Jurkat, Clone E6-1 (cell line): Measurements from ENCODE around the gene YARS1.
A peak's percentile ranks its signal among the peaks of the same experiment; 100 is the strongest.

ENCODE experiments used
- DNase-seq: peaks from one replicate; pipeline ENCODE4 v3.0.0-alpha.2; 2011; ENCODE audit warnings: low read depth, low spot score
- H3K4me3 ChIP-seq: 2 replicates; pipeline ENCODE4 v1.5.1; 2011; ENCODE audit warnings: mild to moderate bottlenecking, low read length, control low read depth, moderate library complexity

Gene YARS1

DNA sequence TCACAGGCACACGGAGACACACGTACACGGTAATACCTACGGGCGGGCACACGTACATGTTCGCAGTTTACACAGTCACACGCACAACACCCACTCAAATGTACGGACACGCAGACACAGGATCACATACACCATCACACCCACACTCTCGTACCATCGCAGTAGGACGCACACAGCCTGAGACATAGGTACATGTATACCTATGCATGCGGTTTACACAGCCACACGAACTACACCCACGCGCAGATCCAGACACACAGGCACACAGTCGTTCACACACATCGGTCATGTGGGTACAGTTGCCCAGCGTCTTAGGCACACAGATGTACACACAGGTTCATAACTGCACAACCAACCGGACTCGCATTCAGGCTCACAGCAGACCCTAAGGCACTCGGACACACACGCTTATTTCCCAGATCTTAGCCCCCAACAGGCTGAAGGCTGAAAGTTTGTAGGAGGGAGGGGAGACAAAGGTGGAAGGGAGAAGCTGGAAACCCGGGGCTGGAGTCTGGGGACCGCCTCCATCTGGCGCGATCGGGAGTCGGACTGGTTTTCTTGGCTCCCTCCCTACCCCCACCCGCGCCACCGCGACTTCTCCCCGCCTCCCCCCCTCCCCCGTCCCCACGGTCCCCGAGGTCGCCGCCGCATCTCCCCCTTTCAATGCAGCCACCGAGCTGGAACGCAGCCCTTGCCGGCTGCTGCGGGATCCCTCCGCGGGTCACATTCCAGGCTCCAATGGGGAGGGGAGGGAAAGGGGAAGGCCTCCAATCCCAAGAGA is 62.7 kb downstream of the YARS1 start:
- H3K4me3 ChIP-seq, result peak overlapping the region; percentile 47
- no peak for DNase-seq

DNA sequence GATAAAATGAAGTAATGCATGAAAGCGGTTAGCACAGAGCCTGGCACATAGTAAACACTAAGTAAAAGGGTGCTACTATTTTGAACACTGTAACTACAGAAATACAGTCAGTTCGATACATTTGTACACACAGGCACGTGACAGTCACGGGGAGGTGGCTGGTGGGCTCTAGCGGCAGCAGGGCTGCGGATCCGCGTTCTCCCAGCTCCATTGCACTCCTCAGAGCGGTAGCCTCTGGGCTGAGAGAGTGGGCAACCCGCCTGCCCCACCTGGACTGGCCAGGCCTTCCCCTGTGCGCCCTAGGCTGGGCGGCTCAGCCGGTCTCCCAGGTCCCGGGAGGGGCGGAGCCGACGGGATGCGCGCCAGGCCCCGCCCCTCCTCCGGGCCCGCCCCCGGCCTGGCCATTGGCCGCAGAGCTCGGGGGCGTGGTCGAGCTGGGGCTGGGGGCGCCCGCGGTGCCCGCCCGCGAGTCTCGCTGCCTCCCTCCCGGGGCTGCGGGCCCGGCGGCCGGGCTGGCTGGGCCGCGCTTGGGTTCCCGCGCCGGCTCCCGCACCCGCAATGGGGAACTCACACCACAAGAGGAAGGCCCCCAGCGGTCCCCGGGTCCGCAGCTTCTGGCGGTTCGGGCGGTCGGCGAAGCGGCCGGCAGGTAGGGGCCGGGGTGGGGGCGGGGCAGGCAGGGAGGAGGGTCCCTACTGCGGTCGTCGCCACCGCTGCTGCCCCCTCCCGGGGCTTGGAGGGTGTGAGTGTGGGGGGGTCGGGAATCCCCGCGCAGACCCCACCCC is 63.4 kb downstream of the YARS1 start:
- no peak for DNase-seq
- peak overlapping the region; percentile 61 for H3K4me3 ChIP-seq

DNA sequence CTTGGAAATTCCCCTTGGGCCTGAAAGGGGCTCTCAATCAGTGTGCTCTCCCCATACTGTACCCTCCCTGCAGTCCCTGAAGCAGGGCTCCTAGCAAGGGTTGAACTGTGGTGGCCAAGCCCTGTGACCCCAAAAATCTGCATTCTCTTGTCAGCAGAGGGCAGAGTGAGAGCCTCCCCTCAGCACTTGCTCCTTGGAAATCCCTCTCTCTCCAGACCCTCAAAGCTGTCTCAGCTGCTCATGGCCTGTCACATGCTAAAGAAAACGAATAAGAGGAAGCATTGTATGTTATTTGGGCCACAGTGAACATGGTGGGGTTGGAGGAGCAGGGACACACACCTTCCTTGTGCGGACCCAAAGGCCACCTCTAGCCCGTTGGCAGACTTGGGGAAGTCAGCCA is 67.4 kb downstream of the YARS1 start:
- no peak for DNase-seq

DNA sequence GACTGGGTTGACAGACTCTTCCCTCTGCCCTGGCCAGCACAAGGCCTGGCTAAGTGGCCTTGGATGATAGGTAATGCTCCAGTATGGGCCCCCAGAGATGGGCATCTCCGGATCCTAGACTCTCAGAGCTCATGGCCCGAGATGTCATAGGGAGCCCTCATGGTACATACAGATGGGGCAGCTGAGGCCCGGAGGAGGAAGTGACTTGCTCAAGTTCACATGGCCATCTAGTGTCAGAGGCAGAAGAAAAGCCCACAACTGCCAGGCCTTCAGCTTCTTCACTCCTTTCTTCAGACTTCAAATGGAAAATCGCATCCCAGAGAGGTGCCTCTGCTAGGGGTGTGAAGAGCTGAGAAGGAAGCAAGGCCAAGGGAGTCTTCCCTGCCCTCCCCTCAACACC is 67.8 kb downstream of the YARS1 start:
- H3K4me3 ChIP-seq, result no peak overlapping the region
- DNase-seq, result no peak

More for the DNA sequence above, 67.4 kb downstream of the YARS1 start:
- no peak overlapping the region for H3K4me3 ChIP-seq

DNA sequence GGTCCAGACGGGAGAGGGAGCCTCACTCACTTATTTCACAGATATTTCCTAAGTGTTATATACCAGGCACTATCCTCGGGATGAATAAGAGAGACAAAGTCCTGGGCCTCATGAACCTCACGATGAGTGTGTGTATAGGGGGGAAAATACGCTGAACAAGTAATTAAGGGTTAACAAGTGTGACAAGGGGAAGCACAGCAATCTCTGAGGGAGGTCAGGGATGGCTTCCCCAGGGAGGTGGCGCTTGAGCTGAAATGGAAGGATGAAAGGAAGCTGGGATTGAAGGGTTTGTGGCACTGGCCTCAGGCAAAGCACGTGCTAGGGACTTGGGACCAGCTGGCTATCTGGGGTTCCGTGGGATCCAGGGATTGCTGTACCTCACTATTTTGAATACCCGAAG is 68.2 kb downstream of the YARS1 start:
- no peak for DNase-seq
- H3K4me3 ChIP-seq, result no peak overlapping the region

DNA sequence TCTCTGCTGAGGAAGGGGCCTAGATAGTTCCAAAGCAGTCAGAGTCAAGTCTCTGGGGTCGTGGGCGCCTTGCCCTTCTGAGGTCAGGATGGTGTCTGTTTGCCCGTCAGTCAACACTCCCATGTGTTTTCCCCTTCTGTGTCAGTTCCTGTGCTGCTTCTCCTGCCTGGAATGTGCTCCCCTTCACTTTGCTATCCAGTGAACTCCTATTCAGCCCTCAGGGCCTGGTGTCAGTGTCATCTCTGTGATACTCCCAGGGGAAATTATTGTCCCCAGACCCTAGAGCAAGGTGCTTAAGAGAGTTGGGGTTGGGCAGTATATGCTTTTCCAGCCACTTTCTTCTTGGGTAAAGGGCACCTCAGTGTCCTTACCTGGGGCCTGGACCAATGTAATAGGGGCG is 68.8 kb downstream of the YARS1 start:
- no peak overlapping the region for H3K4me3 ChIP-seq
- no peak for DNase-seq

DNA sequence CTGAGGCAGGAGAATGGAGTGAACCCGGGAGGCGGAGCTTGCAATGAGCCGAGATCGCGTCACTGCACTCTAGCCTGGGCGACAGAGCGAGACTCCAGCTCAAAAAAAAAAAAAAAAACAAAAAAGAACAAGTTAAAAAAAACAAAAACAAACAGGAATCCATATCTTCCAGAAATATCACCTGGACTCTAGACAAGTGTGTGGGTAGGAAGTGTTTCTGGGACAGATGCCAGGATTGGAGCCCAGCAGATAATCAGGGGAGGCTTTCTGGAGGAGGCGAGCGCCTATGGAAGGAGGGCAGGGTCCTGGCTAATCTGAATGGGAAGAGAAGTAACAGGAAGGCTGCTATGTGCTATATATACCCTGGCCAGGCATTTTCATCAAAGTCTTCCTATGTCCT is 71.0 kb downstream of the YARS1 start:
- DNase-seq, result no peak

DNA sequence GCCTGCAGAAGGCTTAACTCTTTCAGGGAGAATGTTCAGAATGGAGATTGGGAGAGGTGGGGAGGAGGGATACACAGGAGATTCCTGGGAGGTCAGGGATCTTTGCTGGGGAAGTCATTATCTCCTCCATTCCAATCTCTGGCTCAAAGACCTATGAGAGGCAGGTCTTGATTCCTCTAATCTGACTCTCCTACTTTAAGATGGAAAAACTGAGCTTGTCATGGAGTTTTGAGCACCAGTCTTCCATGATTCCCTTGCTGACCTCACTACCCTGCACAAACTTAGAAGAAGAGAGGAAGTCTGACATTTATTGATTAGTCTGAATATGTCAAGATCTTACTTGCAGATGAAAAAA is 73.1 kb downstream of the YARS1 start:
- no peak for DNase-seq
- H3K4me3 ChIP-seq, result no peak overlapping the region

More for the DNA sequence above, 71.0 kb downstream of the YARS1 start:
- H3K4me3 ChIP-seq, result no peak overlapping the region

DNA sequence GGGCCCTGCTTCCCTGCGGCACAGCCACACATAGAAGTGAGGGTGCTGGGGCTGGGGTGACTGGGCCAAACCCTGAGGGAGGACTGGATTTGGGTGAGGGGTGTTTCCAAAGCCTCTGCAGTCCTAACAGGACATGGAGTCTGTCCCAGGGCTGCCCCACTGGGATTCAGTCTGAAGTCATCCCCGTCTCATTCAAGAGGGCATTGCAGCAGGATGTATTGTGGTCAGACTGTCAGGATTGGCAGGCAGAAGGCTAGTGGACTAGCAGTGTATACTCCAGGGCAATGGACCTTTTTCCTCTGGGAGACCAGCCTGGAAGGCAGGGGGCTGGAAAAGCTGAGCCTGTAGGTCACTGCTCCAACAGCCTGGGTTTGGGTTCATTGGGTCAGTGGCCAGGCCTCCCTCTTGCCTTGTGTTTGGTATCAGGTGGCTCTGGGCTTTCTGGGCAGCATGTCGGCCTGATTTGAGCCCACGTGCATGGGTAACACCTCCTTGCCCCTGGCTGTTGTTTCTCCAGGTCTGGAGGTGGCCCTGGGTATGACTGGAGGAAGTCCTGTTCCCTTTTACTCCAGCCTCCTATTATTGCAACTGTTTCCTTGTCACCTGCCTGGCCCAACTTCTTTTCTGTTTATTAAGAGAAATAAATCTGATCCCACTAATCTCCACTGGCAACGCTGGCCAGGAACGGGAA is 73.6 kb downstream of the YARS1 start:
- no peak for DNase-seq
- H3K4me3 ChIP-seq, result no peak overlapping the region

DNA sequence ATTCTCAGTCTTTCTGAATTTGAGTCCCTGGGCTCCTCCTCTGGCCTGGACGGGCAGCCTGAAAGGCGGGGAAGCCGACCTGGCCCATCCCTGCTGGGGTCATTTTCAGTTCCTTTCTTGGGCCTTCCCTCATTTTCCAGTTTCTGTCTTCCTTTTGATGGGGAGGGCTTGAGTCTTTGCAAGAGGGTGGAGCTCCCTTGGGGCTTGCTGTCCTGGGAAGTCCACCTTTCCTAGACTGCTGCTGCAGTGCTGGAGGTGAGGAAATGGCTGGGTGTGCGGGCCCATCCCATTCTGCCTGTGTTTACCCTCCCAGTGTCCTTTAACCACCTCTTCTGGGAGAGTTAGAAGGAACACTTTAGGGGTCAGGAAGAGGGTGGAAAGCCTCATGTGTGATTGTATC is 74.2 kb downstream of the YARS1 start:
- DNase-seq, result no peak
- no peak overlapping the region for H3K4me3 ChIP-seq

DNA sequence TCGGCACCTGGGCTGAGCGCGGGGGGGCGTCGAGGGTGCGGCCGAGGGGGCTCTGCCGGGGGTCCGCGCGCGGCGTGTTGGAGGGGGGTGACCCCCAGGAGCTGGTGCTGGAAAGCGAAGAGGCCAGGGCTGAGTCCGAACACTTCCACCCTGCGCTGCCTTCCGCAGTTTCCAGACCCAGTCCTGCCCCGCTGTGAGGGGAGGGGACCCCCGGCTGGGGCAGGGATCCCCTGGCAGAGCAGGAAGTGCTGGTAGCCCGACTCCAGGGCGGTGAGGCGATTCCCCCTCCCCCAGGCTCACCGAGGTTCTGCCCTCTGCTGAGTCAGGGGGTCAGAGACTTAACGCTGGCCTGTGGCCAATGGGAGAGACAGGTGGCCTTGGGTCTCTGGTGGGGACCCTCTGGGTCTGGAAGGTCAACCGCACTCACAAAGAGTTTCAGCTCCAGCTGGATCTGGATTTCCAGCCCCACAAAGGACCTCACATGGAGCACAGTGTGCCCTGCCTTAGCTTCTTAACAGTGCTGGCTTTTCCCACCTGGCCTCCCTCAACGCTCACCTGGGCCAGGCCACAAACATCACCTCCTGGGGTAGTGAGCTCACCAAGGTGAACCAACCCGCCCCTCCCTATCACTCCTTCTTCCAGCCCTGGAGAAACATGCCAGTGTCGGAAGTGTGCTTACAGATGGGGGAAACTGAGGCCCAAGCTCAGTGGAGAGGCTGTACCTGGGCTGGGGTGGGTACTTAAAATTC is 74.8 kb downstream of the YARS1 start:
- no peak for DNase-seq
- H3K4me3 ChIP-seq, result peak overlapping the region; percentile 11; the same call in 1 of the 2 replicates

DNA sequence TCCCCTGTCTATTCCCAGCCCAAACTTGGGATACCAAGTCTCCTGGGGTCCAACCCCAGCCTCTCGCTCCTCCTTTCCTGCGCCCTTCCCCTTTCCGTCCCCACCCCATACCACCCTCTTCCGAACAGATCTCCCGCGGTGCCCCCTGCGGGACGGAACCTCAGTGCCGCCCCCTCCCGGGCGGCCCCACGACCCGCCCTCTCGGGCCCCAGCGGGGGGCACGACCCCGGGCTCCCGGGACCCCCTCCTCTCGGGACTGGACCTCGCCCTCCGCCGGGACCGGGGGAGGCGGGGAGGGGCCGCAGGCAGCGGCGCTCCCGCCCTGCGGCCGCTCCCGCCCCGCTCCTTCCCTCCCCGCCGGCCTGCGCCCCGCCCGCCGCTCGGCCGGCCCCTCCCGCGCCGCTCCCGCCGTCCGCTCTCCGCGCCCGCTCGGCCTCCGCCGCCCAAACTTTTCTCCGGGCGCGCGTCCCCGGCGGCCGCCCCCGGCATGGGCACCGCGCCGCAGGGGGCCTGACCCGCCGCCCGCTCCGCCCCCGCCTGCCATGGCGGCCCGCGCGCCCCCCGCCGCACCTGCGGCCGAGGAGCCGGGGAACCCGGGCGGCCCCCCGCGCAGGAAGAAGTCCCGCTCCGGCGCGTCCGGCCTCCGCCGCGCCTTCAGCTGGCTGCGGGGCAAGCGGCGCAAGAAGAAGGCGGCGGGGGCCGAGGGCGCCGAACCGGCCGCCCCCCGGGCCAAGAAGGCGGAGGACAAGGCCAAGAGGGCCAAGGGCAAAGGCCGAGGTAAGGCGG is 75.6 kb downstream of the YARS1 start:
- no peak for DNase-seq

DNA sequence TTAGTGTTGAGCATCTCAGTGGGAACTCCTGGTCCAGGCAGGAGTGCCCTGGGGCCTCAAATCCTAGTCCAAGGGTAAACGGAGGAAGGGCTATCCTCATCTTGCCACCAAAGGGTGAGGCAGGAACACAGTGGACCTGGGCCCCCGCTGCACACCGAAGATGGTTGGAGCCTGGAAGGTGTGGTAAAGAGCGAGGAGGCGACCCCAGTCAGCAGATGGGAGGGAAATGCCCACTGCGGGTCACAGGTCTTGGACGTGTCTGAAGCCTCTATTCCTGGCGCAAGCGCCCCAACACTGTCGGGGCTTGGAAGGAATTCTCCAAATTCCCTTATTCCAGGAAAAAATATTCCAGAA is 76.1 kb downstream of the YARS1 start:
- no peak for DNase-seq
- H3K4me3 ChIP-seq, result peak overlapping the region; percentile 41

More for the DNA sequence above, 75.6 kb downstream of the YARS1 start:
- H3K4me3 ChIP-seq, result peak overlapping the region; percentile 41

DNA sequence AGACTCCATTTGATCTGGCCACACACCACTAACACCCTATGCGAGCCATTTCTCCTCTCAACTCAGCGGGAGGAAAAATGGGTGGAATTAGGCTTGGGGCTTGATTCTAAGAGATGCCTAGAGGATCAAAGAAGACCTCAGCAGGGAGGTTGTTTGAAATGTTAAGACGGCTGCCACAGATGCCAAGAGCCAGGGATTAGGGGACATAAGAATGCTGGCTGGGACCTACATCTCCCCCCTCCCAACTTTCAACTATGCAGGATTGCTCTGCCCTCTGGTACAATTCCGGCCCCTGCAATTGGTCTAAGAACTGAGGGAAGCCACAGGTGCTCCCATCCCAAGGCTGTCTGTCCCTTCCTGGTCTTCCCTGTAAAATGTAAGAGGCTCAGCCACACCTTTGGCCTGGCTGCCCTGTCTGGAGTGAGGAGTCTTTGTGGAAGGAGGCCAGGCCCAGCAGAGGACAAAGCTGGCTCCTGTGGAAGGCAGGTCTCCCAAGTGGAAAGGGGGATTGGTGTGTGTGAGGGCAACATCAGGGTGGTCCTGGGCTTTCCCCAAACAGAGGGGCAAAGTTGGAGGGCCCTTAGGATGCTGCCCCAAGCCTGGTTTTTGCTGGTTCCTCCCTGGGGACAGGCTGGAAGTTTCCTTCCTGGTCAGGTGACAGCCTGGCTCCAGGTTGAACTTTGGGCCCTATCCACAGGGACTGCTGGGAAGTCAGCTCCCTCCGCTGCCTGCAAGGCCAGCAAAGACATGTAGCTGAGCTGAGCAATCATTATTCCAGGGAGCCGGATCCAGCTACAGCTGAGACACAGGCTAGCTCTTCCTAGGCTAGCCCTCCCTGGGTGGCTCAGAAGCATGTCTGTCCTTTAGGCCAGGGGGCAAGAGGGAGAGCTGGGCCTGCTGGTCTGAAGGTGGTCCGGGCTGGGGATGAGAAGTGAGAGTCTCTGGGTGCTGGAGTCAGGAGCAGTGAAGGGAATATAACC is 80.1 kb downstream of the YARS1 start:
- DNase-seq, result no peak
- no peak overlapping the region for H3K4me3 ChIP-seq

DNA sequence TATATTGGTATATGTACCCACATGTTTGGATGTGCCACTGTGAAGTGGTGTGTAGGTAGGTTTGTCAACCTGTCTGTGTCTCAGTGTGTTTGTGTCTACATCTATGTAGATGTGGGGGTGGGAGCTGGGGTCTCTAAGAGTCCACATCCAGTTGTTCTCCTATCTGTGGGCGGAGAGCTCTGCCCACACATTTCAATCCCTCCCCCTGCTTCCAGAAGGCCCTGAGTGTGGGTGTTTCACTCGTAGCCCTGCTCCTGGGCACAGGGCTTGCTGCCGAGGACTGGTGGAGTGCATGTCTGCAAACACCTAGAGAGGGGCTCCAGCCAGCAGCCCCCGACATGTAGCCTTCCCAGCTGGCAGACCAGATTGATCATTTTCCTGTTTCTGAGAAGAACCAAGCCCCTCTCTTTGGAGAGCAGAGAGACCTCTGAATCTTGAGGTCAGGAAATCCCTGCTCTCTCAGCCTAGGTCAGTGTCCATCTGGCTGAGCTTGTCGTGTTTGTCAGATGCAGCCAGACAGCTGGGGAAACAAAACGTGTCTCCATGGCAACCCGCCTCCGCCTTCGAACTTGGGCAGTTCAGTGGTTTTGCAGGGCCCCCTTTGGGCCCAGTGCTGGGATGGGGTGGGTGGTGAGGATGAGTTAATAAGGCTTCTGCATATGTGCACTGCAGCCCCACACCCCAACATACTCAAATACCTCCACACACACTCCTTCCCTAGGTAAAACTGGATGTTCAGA is 83.4 kb downstream of the YARS1 start:
- DNase-seq, result no peak
- no peak overlapping the region for H3K4me3 ChIP-seq

DNA sequence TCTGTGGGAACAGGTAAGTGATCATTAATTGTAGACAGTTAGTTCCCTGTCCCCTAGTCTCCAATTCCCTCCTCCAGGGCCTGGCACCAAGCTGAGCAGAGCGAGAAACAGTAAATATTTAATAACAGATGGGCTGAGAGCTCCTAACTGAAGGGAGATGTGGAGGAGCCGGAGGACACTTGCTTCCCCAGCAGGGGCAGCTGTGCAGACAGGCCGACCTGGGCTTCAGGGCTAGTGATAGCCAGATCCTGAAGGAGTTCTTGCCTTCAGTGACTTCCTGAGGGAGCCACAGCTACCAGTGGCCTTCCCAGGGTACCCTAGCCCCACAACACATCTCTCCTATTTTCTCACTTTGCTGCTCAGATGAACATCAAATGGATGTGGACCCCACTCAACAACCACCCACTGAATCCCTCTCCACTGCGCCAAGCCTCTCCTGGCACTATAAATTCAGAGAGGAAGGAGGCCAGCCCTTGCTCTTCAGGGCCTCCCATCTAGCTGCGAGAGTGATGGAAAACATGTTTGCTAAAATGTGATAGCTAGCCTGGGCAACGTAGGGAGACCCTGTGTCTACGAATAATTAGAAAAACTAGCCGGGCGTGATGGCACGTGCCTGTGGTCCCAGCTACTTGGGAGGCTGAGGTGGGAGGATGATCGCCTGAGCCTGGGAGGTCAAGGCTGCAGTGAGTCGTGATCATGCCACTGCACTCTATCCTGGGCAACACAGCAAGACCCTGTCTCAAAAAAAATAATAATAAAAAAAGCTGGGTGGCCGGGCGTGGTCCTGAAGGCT is 87.7 kb downstream of the YARS1 start:
- DNase-seq, result no peak
- H3K4me3 ChIP-seq, result no peak overlapping the region
